Prostate gland (tissue), 2 donors: ENCODE data around the gene TGFA. TPM values are rescaled to one million over a fixed set of nuclear protein-coding genes. Genes with fewer than 3 reads are reported as not detected.

Source experiments
- DNase-seq: peaks from one replicate; pipeline ENCODE4 v3.0.0-alpha.2; 2019; ENCODE audit warnings: low spot score
- H3K27ac ChIP-seq, 2 donors: fragments of 200-600 bp; sonication (generic); 2 replicates each; pipeline ENCODE4 v1.5.1; 2017 to 2019
- H3K27me3 ChIP-seq: fragments of 200-600 bp; sonication (generic); replicated peaks from 2 replicates; pipeline ENCODE4 v1.5.1; 2019; ENCODE audit not compliant: insufficient read depth
- H3K36me3 ChIP-seq, 2 donors: fragments of 200-600 bp; sonication (generic); 1 replicate in 1 of 2; 2 replicates in 1 of 2; pipeline versions ENCODE4 v1.5.1 to v1.8.1; 2017 to 2019
- H3K4me1 ChIP-seq: fragments of 200-600 bp; sonication (generic); replicated peaks from 2 replicates; pipeline ENCODE4 v1.5.1; 2019
- H3K4me3 ChIP-seq, 2 donors: fragments of 200-600 bp; sonication (generic); 2 replicates each; pipeline ENCODE4 v1.5.1; 2017 to 2019
- H3K9me3 ChIP-seq: fragments of 200-600 bp; sonication (generic); 2 replicates; pipeline ENCODE4 v1.5.1; 2017
- CTCF ChIP-seq, 4 experiments: fragments of 200-600 bp in 2 of 4; fragments of 450-650 bp in 2 of 4; sonication (generic) in 2 of 4; IDR thresholded peaks; 1 replicate in 3 of 4; 2 replicates in 1 of 4; pipeline ENCODE4 v1.5.1; 2016 to 2019; ENCODE audit warnings: antibody characterized with exemption in 4 of 4, mild to moderate bottlenecking in 2 of 4, moderate library complexity in 2 of 4
- POLR2A ChIP-seq: fragments of 450-650 bp; IDR thresholded peaks from one replicate; pipeline ENCODE4 v1.6.1; 2016; ENCODE audit warnings: antibody characterized with exemption, mild to moderate bottlenecking
- POLR2AphosphoS5 ChIP-seq: sonication (generic); formaldehyde crosslinking; IDR thresholded peaks from one replicate; pipeline ENCODE4 v1.6.1; 2017; ENCODE audit warnings: antibody characterized with exemption
- WGBS: methylation state at CpG from one replicate; pipeline ENCODE4 v1.1.5; 2018; 5-methylcytosine and 5-hydroxymethylcytosine counted together
- intact Hi-C: fragments of 100-400 bp; cut with DNase I; formaldehyde crosslinking; loops from one replicate; pipeline ENCODE4 v1.14.2; 2022
- total RNA-seq, 2 donors: library from RNA; depleted of rRNA; stranded (reverse); fragments of >200 nt; gene quantifications; one replicate each; pipeline ENCODE4 v1.1.0, GENCODE V29; 2016

Gene TGFA
- total RNA-seq, 2 donors from 2014 or later, result 3.7 to 9.2 TPM

DNA sequence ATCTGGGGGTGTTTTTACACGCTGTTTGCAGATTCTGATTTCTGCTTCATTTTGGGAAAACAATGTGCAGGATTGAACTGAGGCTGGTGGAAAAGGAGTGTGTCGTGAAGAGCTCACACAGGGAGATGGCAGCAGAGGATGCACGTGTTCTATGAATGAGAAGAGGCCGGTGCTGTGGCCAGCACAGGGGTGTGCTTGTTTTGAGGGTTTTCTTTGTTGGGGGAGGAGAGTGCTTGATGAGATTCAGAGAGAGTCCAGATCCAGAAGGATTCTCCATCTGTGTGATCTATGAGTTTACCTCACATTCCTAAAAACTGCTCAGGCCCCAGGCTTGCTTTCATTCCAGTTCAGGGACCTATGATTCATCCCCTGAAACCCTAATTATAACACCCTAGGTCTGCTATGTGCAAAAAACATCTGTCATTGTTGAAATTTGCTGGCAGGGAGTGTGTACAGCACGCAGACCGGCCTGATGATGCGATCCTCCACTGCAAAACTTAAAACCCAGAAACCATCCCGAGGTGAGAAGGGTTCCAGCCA, 12.1 kb downstream of the TGFA start:
- 52% methylated on average over 8 of the region's 8 CpGs for WGBS
- no peak for DNase-seq
- no peak overlapping the region for H3K4me3 ChIP-seq
- no peaks in the 10 kb centered on the region for H3K4me1 ChIP-seq
- H3K9me3 ChIP-seq, result no peaks in the 10 kb centered on the region
- no peaks in the 10 kb centered on the region for H3K36me3 ChIP-seq
- H3K27ac ChIP-seq, result no peak overlapping the region
- H3K27me3 ChIP-seq, result no peaks in the 10 kb centered on the region
- no peak for TF ChIP-seq POLR2A
- TF ChIP-seq CTCF (IDR thresholded peaks at IDR 0.05), result no peak
- no peak for TF ChIP-seq POLR2AphosphoS5
- intact Hi-C loops, result no loop called here

DNA sequence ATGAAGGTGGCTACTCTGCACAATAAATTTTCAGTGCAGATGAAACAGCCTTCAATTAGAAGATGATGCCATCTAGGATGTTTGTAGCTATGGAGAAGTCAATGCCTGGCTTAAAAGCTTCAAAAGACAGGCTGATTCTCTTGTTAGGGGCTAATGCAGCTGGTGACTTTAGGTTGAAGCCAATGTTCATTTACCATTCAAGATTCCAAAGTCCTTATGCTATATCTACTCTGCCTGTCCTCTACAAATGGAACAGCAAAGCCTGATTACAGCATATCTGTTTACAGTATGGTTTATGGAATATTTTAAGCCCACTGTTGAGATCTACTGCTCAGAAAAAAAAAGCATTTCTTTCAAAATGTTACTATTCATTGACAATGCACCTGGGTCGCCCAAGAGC, 15.8 kb downstream of the TGFA start:
- no peaks in the 10 kb centered on the region for H3K4me1 ChIP-seq
- H3K9me3 ChIP-seq, result no peaks in the 10 kb centered on the region
- no peak overlapping the region for H3K4me3 ChIP-seq
- DNase-seq, result no peak
- intact Hi-C loops, result no loop called here
- H3K27me3 ChIP-seq, result no peaks in the 10 kb centered on the region
- TF ChIP-seq CTCF (IDR thresholded peaks at IDR 0.05) (no peak), POLR2A (no peak), POLR2AphosphoS5 (no peak)
- H3K27ac ChIP-seq, result no peak overlapping the region
- WGBS, result 92% methylated on average over 1 of the region's 1 CpG
- no peaks in the 10 kb centered on the region for H3K36me3 ChIP-seq

GRCh38 chr2:70536517-70537055, 17.0 kb downstream of the TGFA start:
- DNase-seq, result no peak
- Histone ChIP-seq H3K27ac (no peak overlapping the region), H3K9me3 (no peaks in the 10 kb centered on the region), H3K36me3 (no peaks in the 10 kb centered on the region), H3K4me3 (no peak overlapping the region), H3K27me3 (no peaks in the 10 kb centered on the region), H3K4me1 (no peaks in the 10 kb centered on the region)
- WGBS, result 97% methylated on average over 2 of the region's 2 CpGs
- TF ChIP-seq POLR2AphosphoS5, result no peak
- no peak for TF ChIP-seq CTCF (IDR thresholded peaks at IDR 0.05)
- TF ChIP-seq POLR2A, result no peak
- intact Hi-C loops, result no loop called here

DNA sequence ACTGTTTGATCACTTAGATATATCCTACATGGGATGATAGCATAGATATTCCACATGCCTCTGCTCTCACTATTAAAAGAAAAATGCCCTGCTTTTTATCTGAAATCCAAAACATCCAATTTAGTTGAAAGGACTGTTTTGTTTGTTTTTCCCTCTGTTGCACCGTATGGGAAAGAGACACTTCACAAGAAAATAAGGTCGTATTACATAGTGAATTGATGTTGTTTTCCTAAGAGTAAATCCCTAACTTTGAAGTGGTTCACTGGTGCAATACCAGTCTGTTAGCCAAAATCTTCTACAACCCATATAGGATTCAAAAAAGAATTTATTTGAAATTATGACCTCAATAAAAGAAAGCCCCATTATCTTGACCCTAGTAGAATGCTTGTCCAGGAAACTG, 18.1 kb downstream of the TGFA start:
- 62% methylated on average over 2 of the region's 2 CpGs for WGBS
- no peaks in the 10 kb centered on the region for H3K9me3 ChIP-seq
- H3K4me1 ChIP-seq, result no peaks in the 10 kb centered on the region
- TF ChIP-seq POLR2A (no peak), CTCF (IDR thresholded peaks at IDR 0.05) (no peak), POLR2AphosphoS5 (no peak)
- no peak for DNase-seq
- no peak overlapping the region for H3K27ac ChIP-seq
- intact Hi-C loops, result no loop called here
- no peaks in the 10 kb centered on the region for H3K36me3 ChIP-seq
- no peak overlapping the region for H3K4me3 ChIP-seq
- no peaks in the 10 kb centered on the region for H3K27me3 ChIP-seq

- 47% methylated on average over 4 of the region's 4 CpGs for WGBS
- intact Hi-C loops, result no loop called here
- Histone ChIP-seq H3K27ac (no peak overlapping the region), H3K36me3 (no peaks in the 10 kb centered on the region), H3K4me1 (no peaks in the 10 kb centered on the region), H3K27me3 (no peaks in the 10 kb centered on the region), H3K4me3 (no peak overlapping the region), H3K9me3 (no peaks in the 10 kb centered on the region)
- no peak for DNase-seq
- TF ChIP-seq CTCF (IDR thresholded peaks at IDR 0.05) (no peak), POLR2AphosphoS5 (peak; percentile 22), POLR2A (no peak)
These were observed 19.3 kb downstream of the TGFA start for GRCh38 chr2:70534183-70534836.
